Fibroblast of the aortic adventitia (primary cell): ENCODE results near the gene ACIN1. TPM values are rescaled to one million over a fixed set of nuclear protein-coding genes. Genes with fewer than 3 reads are reported as not detected.

Experiments used
- DNase-seq: peaks from one replicate; pipeline ENCODE4 v3.0.0-alpha.2; 2010; ENCODE audit warnings: low read depth
- H3K4me3 ChIP-seq: 2 replicates; pipeline ENCODE4 v1.5.1; 2011; ENCODE audit warnings: low read depth, mild to moderate bottlenecking, control low read depth, low read length, moderate library complexity
- total RNA-seq: library from RNA; depleted of rRNA; stranded (reverse); fragments of >200 nt; gene quantifications from 2 replicates; pipeline ENCODE4 v1.2.3, GENCODE V29; 2012; ENCODE audit warnings: low replicate concordance
- TF ChIP-seq, protein P1 (sequence below): IDR thresholded peaks from 2 replicates; pipeline ENCODE4 v1.5.1; 2011; ENCODE audit warnings: mild to moderate bottlenecking, low read length, control low read depth, inconsistent platforms; ENCODE audit not compliant: insufficient read depth

The ACIN1 gene
- total RNA-seq, 1 donor = 97.0 TPM

GRCh38 chr14:23008831-23009230 lies 86.1 kb downstream of the ACIN1 start:
- TF ChIP-seq, protein P1, sequence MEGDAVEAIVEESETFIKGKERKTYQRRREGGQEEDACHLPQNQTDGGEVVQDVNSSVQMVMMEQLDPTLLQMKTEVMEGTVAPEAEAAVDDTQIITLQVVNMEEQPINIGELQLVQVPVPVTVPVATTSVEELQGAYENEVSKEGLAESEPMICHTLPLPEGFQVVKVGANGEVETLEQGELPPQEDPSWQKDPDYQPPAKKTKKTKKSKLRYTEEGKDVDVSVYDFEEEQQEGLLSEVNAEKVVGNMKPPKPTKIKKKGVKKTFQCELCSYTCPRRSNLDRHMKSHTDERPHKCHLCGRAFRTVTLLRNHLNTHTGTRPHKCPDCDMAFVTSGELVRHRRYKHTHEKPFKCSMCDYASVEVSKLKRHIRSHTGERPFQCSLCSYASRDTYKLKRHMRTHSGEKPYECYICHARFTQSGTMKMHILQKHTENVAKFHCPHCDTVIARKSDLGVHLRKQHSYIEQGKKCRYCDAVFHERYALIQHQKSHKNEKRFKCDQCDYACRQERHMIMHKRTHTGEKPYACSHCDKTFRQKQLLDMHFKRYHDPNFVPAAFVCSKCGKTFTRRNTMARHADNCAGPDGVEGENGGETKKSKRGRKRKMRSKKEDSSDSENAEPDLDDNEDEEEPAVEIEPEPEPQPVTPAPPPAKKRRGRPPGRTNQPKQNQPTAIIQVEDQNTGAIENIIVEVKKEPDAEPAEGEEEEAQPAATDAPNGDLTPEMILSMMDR = no peak
- peak; percentile 8 for DNase-seq
- H3K4me3 ChIP-seq = no peak overlapping the region

Other genes with a start within 250 kb of the ACIN1 start
- 104 and 107 TPM in 2 replicates for gene LRP10, start 223.4 kb downstream of the ACIN1 start, total RNA-seq
- 0.09 TPM in 1 of 2 replicates, not detected in the other for gene REM2, start 211.9 kb downstream of the ACIN1 start, total RNA-seq
- 48.7 and 101 TPM in 2 replicates for gene RBM23, start 176.0 kb downstream of the ACIN1 start, total RNA-seq
- gene PRMT5, start 165.8 kb downstream of the ACIN1 start, total RNA-seq = 23.0 and 53.5 TPM in 2 replicates
- gene HAUS4, start 138.0 kb downstream of the ACIN1 start, total RNA-seq = 29.3 and 31.2 TPM in 2 replicates
- gene AJUBA, start 112.6 kb downstream of the ACIN1 start, total RNA-seq = 14.6 and 47.6 TPM in 2 replicates
- 7.0 and 8.1 TPM in 2 replicates for gene C14orf93, start 85.0 kb downstream of the ACIN1 start, total RNA-seq
- 164 and 176 TPM in 2 replicates for gene PSMB5, start 60.2 kb downstream of the ACIN1 start, total RNA-seq
- not detected in 2 replicates for gene PSMB11, start 52.9 kb downstream of the ACIN1 start, total RNA-seq
- gene CDH24, start 37.6 kb downstream of the ACIN1 start, total RNA-seq = 2.4 and 3.7 TPM in 2 replicates
- 13.0 and 60.2 TPM in 2 replicates for gene C14orf119, start 369 bp upstream of the ACIN1 start, total RNA-seq
- gene CIROP, start 9.9 kb upstream of the ACIN1 start, total RNA-seq = 1.8 TPM in 1 of 2 replicates, not detected in the other
- gene CEBPE, start 24.1 kb upstream of the ACIN1 start, total RNA-seq = not detected in 2 replicates
- gene SLC7A8, start 88.5 kb upstream of the ACIN1 start, total RNA-seq = 11.7 and 37.5 TPM in 2 replicates
- not detected in 2 replicates for gene RNF212B, start 142.8 kb upstream of the ACIN1 start, total RNA-seq
- 7.0 and 7.5 TPM in 2 replicates for gene HOMEZ, start 191.0 kb upstream of the ACIN1 start, total RNA-seq
- gene PPP1R3E, start 207.7 kb upstream of the ACIN1 start, total RNA-seq = 6.6 and 10.9 TPM in 2 replicates
- gene BCL2L2, start 211.7 kb upstream of the ACIN1 start, total RNA-seq = 18.5 and 19.9 TPM in 2 replicates
- gene PABPN1, start 226.3 kb upstream of the ACIN1 start, total RNA-seq = 44.8 and 53.4 TPM in 2 replicates